ENCODE data around the gene CCDC110. TPM values are rescaled to one million over a fixed set of nuclear protein-coding genes. Genes with fewer than 3 reads are reported as not detected.

CCDC110 gene
- polyA plus RNA-seq, 1 donor (not counting 4 experiments of a cell fraction or from before 2014, with no cell fraction given), result not detected

GRCh38 chr4:185408432-185408831 lies 63.1 kb downstream of the CCDC110 start:
- DNase-seq (ENCODE audit: low read depth, low spot score) (no peak), FAIRE-seq (no peak)
- no peaks in the 10 kb centered on the region for H3K9me3 ChIP-seq (ENCODE audit: control insufficient read depth, low read depth, low read length)
- peaks cover 0 to 2% of the 10 kb centered on the region in 2 experiments for H3K36me3 ChIP-seq (ENCODE audit: control insufficient read depth in 2 of 2, extremely low read depth in 1 of 2, insufficient read depth in 2 of 2, low read length in 2 of 2)
- H3K9me1 ChIP-seq (ENCODE audit: control insufficient read depth, extremely low read depth, insufficient read depth, low read length), result no peaks in the 10 kb centered on the region
- no peaks in the 10 kb centered on the region for H3K79me2 ChIP-seq (ENCODE audit: control insufficient read depth, insufficient read depth, low read length)
- H3K4me2 ChIP-seq (ENCODE audit: control insufficient read depth, extremely low read depth, insufficient read depth, low read depth, low read length), result no peak overlapping the region
- H3K4me3 ChIP-seq (ENCODE audit: control insufficient read depth in 2 of 3, extremely low read depth in 1 of 3, insufficient read depth in 2 of 3, low read depth in 1 of 3, low read length in 3 of 3), result no peak overlapping the region
- H3K27ac ChIP-seq (ENCODE audit: control insufficient read depth, insufficient read depth, low read length), result no peak overlapping the region
- no peaks in the 10 kb centered on the region for H3K27me3 ChIP-seq (ENCODE audit: control insufficient read depth, extremely low read depth, insufficient read depth, low read length)
- no peaks in the 10 kb centered on the region for H4K20me1 ChIP-seq (ENCODE audit: control insufficient read depth, extremely low read depth, insufficient read depth, low read length)
- no peak for TF ChIP-seq CTCF (optimal IDR thresholded peaks at IDR 0.05 in 1 of 3, IDR thresholded peaks at IDR 0.05 in 1 of 3, conservative IDR thresholded peaks at IDR 0.05 in 1 of 3; ENCODE audit: extremely low read depth in 1 of 3, insufficient read depth in 2 of 3, low read length in 3 of 3)
- no peak for TF ChIP-seq EZH2 (IDR thresholded peaks at IDR 0.05; ENCODE audit: low read length)
- dilution Hi-C loops (cut with MboI; ENCODE audit: extremely low pct_ligation_motif_present, low sequenced_read_pairs), result no loop called here
- no peak overlapping the region for H2AFZ ChIP-seq (ENCODE audit: control insufficient read depth, low read length)
- H3K4me1 ChIP-seq (ENCODE audit: control insufficient read depth, extremely low read depth, insufficient read depth, low read length), result no peaks in the 10 kb centered on the region
- H3K9ac ChIP-seq (ENCODE audit: control insufficient read depth, extremely low read depth, insufficient read depth, low read length), result no peak overlapping the region

- dilution Hi-C loops (cut with MboI; ENCODE audit: extremely low pct_ligation_motif_present, low sequenced_read_pairs), result no loop called here
- no peaks in the 10 kb centered on the region for H3K9me1 ChIP-seq (ENCODE audit: control insufficient read depth, extremely low read depth, insufficient read depth, low read length)
- FAIRE-seq, result no peak
These were observed 66.1 kb downstream of the CCDC110 start for GRCh38 chr4:185405296-185405999.

More at GRCh38 chr4:185405296-185405999, 66.1 kb downstream of the CCDC110 start:
- no peaks in the 10 kb centered on the region for H3K79me2 ChIP-seq (ENCODE audit: control insufficient read depth, insufficient read depth, low read length)
- H4K20me1 ChIP-seq (ENCODE audit: control insufficient read depth, extremely low read depth, insufficient read depth, low read length), result no peaks in the 10 kb centered on the region
- TF ChIP-seq EZH2 (IDR thresholded peaks at IDR 0.05; ENCODE audit: low read length) (no peak), CTCF (optimal IDR thresholded peaks at IDR 0.05 in 1 of 3, IDR thresholded peaks at IDR 0.05 in 1 of 3, conservative IDR thresholded peaks at IDR 0.05 in 1 of 3; ENCODE audit: extremely low read depth in 1 of 3, insufficient read depth in 2 of 3, low read length in 3 of 3) (no peak)
- no peak overlapping the region for H2AFZ ChIP-seq (ENCODE audit: control insufficient read depth, low read length)
- H3K9ac ChIP-seq (ENCODE audit: control insufficient read depth, extremely low read depth, insufficient read depth, low read length), result no peak overlapping the region
- no peak overlapping the region for H3K4me3 ChIP-seq (ENCODE audit: control insufficient read depth in 2 of 3, extremely low read depth in 1 of 3, insufficient read depth in 2 of 3, low read depth in 1 of 3, low read length in 3 of 3)
- H3K27ac ChIP-seq (ENCODE audit: control insufficient read depth, insufficient read depth, low read length), result no peak overlapping the region
- no peaks in the 10 kb centered on the region for H3K27me3 ChIP-seq (ENCODE audit: control insufficient read depth, extremely low read depth, insufficient read depth, low read length)
- peaks cover 4 to 5% of the 10 kb centered on the region in 2 experiments for H3K36me3 ChIP-seq (ENCODE audit: control insufficient read depth in 2 of 2, extremely low read depth in 1 of 2, insufficient read depth in 2 of 2, low read length in 2 of 2)
- no peak overlapping the region for H3K4me2 ChIP-seq (ENCODE audit: control insufficient read depth, extremely low read depth, insufficient read depth, low read depth, low read length)
- H3K9me3 ChIP-seq (ENCODE audit: control insufficient read depth, low read depth, low read length), result no peaks in the 10 kb centered on the region
- H3K4me1 ChIP-seq (ENCODE audit: control insufficient read depth, extremely low read depth, insufficient read depth, low read length), result no peaks in the 10 kb centered on the region
- DNase-seq (ENCODE audit: low read depth, low spot score), result no peak
